Right lung (tissue), 5 donors: ENCODE data around the gene MRPL51. TPM values are rescaled to one million over a fixed set of nuclear protein-coding genes. Genes with fewer than 3 reads are reported as not detected.

Source experiments
- polyA plus RNA-seq, 5 donors: library from polyadenylated mRNA; unstranded; fragments of 120-200 nt; gene quantifications; one replicate each; pipeline versions ENCODE4 v1.2.1 to v1.2.3, GENCODE V29; 2013; ENCODE audit warnings: inconsistent platforms in 1 of 5, low replicate concordance in 1 of 5; ENCODE audit not compliant: insufficient read length in 5 of 5, insufficient read depth in 1 of 5

MRPL51 gene
- polyA plus RNA-seq, 5 donors = 145 to 169 (median 167) TPM

Other genes starting within 250 kb of the MRPL51 start
- gene PLEKHG6, start 182.6 kb downstream of the MRPL51 start, polyA plus RNA-seq = 1 to 10 TPM; 2.1 to 3.9 (median 3.0) TPM
- gene TNFRSF1A, start 151.2 kb downstream of the MRPL51 start, polyA plus RNA-seq = 100 to 1,000 TPM; 115 to 142 (median 133) TPM
- 1 to 10 TPM; 2.2 to 4.9 (median 2.8) TPM for gene SCNN1A, start 117.7 kb downstream of the MRPL51 start, polyA plus RNA-seq
- 100 to 1,000 TPM in 1 of 5 donors, 10 to 100 TPM in 4; 59.0 to 110 (median 74.7) TPM for gene LTBR, start 109.1 kb downstream of the MRPL51 start, polyA plus RNA-seq
- 1 to 10 TPM; 1.2 to 2.9 (median 1.7) TPM for gene CD27, start 48.3 kb downstream of the MRPL51 start, polyA plus RNA-seq
- gene TAPBPL, start 41.2 kb downstream of the MRPL51 start, polyA plus RNA-seq = 10 to 100 TPM; 16.6 to 26.9 (median 20.3) TPM
- 10 to 100 TPM; 16.0 to 23.2 (median 19.1) TPM for gene VAMP1, start 22.6 kb downstream of the MRPL51 start, polyA plus RNA-seq
- gene NCAPD2, start 840 bp upstream of the MRPL51 start, polyA plus RNA-seq = 10 to 100 TPM; 51.0 to 88.5 (median 61.7) TPM
- gene GAPDH, start 41.3 kb upstream of the MRPL51 start, polyA plus RNA-seq = 1,000 to 10,000 TPM; 1,481 to 1,953 (median 1,592) TPM
- gene IFFO1, start 62.8 kb upstream of the MRPL51 start, polyA plus RNA-seq = 10 to 100 TPM; 12.9 to 24.3 (median 18.4) TPM
- gene NOP2, start 75.0 kb upstream of the MRPL51 start, polyA plus RNA-seq = 10 to 100 TPM; 18.2 to 36.6 (median 24.3) TPM
- 100 to 1,000 TPM; 196 to 268 (median 221) TPM for gene CHD4, start 114.1 kb upstream of the MRPL51 start, polyA plus RNA-seq
- gene LPAR5, start 142.7 kb upstream of the MRPL51 start, polyA plus RNA-seq = 1 to 10 TPM; 1.3 to 2.1 (median 1.3) TPM
- 1 to 10 TPM; 5.5 to 7.4 (median 6.5) TPM for gene ACRBP, start 154.2 kb upstream of the MRPL51 start, polyA plus RNA-seq
- gene ING4, start 169.9 kb upstream of the MRPL51 start, polyA plus RNA-seq = 100 to 1,000 TPM in 3 of 5 donors, 10 to 100 TPM in 2; 89.5 to 116 (median 109) TPM
- gene ZNF384, start 196.1 kb upstream of the MRPL51 start, polyA plus RNA-seq = 10 to 100 TPM; 79.4 to 98.5 (median 86.1) TPM
- 10 to 100 TPM in 1 of 5 donors, 1 to 10 TPM in 4; 5.2 to 10.4 (median 6.7) TPM for gene PIANP, start 207.6 kb upstream of the MRPL51 start, polyA plus RNA-seq
- gene COPS7A, start 230.8 kb upstream of the MRPL51 start, polyA plus RNA-seq = 10 to 100 TPM; 48.4 to 59.1 (median 56.3) TPM